ENCODE measurements around the gene NFIL3. TPM values are rescaled to one million over a fixed set of nuclear protein-coding genes. Genes with fewer than 3 reads are reported as not detected.

NFIL3 gene
- total RNA-seq, 2 experiments from 2014 or later = 6.2 to 11.9 TPM

- H3K4me1 ChIP-seq (ENCODE audit: insufficient read depth, low read length, poor library complexity, severe bottlenecking) = peaks cover 9% of the 10 kb centered on the region
- POLR2A ChIA-PET = no interaction called here
- BruUV-seq (replicated peaks) = no TSS peak
- no peaks in the 10 kb centered on the region for H3K36me3 ChIP-seq (ENCODE audit: insufficient read depth, low read length)
- H3K9me3 ChIP-seq (ENCODE audit: low read length) = no peaks in the 10 kb centered on the region
- H2AFZ ChIP-seq (ENCODE audit: low read length) = no peak overlapping the region
- TF ChIP-seq CTCF (conservative IDR thresholded peaks at IDR 0.05; ENCODE audit: low read length) = no peak
- TF ChIP-seq EZH2phosphoT487 (IDR thresholded peaks at IDR 0.05; ENCODE audit: borderline replicate concordance, low read depth, low read length) = no peak
- no peak overlapping the region for H3K4me3 ChIP-seq (ENCODE audit: low read depth, low read length, poor library complexity, severe bottlenecking)
- intact Hi-C loops (cut with micrococcal nuclease; ENCODE audit: unreplicated experiment) = no loop called here
- H3K79me2 ChIP-seq (ENCODE audit: insufficient read depth, low read depth, low read length) = peaks cover 21% of the 10 kb centered on the region
- H3K4me2 ChIP-seq (ENCODE audit: low read length) = no peak overlapping the region
- H4K20me1 ChIP-seq (ENCODE audit: insufficient read depth, low read length) = peaks cover 23% of the 10 kb centered on the region; the same call in 1 of the 2 replicates
- no peaks in the 10 kb centered on the region for H3K9me2 ChIP-seq (ENCODE audit: insufficient read depth, low read length)
- no peak for DNase-seq (ENCODE audit: low spot score)
- H3K27ac ChIP-seq (ENCODE audit: low read depth, low read length, poor library complexity, severe bottlenecking) = no peak overlapping the region
- CTCF ChIA-PET (ENCODE audit: unreplicated experiment) = no interaction called here
Measured at GRCh38 chr9:91418215-91418610, 5.4 kb downstream of the NFIL3 start.

GRCh38 chr9:91417602-91418214 is 5.9 kb downstream of the NFIL3 start:
- DNase-seq (ENCODE audit: low spot score) = no peak
- intact Hi-C loops (cut with micrococcal nuclease; ENCODE audit: unreplicated experiment) = no loop called here
- Histone ChIP-seq H3K36me3 (ENCODE audit: insufficient read depth, low read length) (no peaks in the 10 kb centered on the region), H3K4me3 (ENCODE audit: low read depth, low read length, poor library complexity, severe bottlenecking) (no peak overlapping the region), H3K4me1 (ENCODE audit: insufficient read depth, low read length, poor library complexity, severe bottlenecking) (peaks cover 9% of the 10 kb centered on the region), H3K9me2 (ENCODE audit: insufficient read depth, low read length) (no peaks in the 10 kb centered on the region), H3K79me2 (ENCODE audit: insufficient read depth, low read depth, low read length) (peaks cover 21% of the 10 kb centered on the region), H3K4me2 (ENCODE audit: low read length) (no peak overlapping the region), H3K27ac (ENCODE audit: low read depth, low read length, poor library complexity, severe bottlenecking) (no peak overlapping the region), H2AFZ (ENCODE audit: low read length) (no peak overlapping the region), H4K20me1 (ENCODE audit: insufficient read depth, low read length) (peaks cover 19% of the 10 kb centered on the region; the same call in 1 of the 2 replicates), H3K9me3 (ENCODE audit: low read length) (no peaks in the 10 kb centered on the region)
- CTCF ChIA-PET (ENCODE audit: unreplicated experiment) = no interaction called here
- no peak for TF ChIP-seq CTCF (conservative IDR thresholded peaks at IDR 0.05; ENCODE audit: low read length)
- no peak for TF ChIP-seq EZH2phosphoT487 (IDR thresholded peaks at IDR 0.05; ENCODE audit: borderline replicate concordance, low read depth, low read length)
- no TSS peak for BruUV-seq (replicated peaks)
- POLR2A ChIA-PET = no interaction called here

GRCh38 chr9:91416096-91416712 is 7.4 kb downstream of the NFIL3 start:
- Histone ChIP-seq H3K9me2 (ENCODE audit: insufficient read depth, low read length) (no peaks in the 10 kb centered on the region), H4K20me1 (ENCODE audit: insufficient read depth, low read length) (peaks cover 6% of the 10 kb centered on the region; the same call in 1 of the 2 replicates), H3K4me2 (ENCODE audit: low read length) (no peak overlapping the region), H3K9me3 (ENCODE audit: low read length) (no peaks in the 10 kb centered on the region), H3K4me3 (ENCODE audit: low read depth, low read length, poor library complexity, severe bottlenecking) (no peak overlapping the region), H3K36me3 (ENCODE audit: insufficient read depth, low read length) (no peaks in the 10 kb centered on the region), H3K4me1 (ENCODE audit: insufficient read depth, low read length, poor library complexity, severe bottlenecking) (peaks cover 2% of the 10 kb centered on the region), H3K79me2 (ENCODE audit: insufficient read depth, low read depth, low read length) (peaks cover 17% of the 10 kb centered on the region), H2AFZ (ENCODE audit: low read length) (no peak overlapping the region), H3K27ac (ENCODE audit: low read depth, low read length, poor library complexity, severe bottlenecking) (no peak overlapping the region)
- no peak for TF ChIP-seq CTCF (conservative IDR thresholded peaks at IDR 0.05; ENCODE audit: low read length)
- intact Hi-C loops (cut with micrococcal nuclease; ENCODE audit: unreplicated experiment) = no loop called here
- no peak for DNase-seq (ENCODE audit: low spot score)
- no TSS peak for BruUV-seq (replicated peaks)
- ChIA-PET POLR2A (interaction anchor here (0.7 kb wide), 2 partner anchors 234 to 519 kb away, joined by 3 to 4 read pairs; no protein-coding TSS in a partner anchor), CTCF (ENCODE audit: unreplicated experiment) (no interaction called here)
